ENCODE measurements around the gene SERPINB6.

DNA sequence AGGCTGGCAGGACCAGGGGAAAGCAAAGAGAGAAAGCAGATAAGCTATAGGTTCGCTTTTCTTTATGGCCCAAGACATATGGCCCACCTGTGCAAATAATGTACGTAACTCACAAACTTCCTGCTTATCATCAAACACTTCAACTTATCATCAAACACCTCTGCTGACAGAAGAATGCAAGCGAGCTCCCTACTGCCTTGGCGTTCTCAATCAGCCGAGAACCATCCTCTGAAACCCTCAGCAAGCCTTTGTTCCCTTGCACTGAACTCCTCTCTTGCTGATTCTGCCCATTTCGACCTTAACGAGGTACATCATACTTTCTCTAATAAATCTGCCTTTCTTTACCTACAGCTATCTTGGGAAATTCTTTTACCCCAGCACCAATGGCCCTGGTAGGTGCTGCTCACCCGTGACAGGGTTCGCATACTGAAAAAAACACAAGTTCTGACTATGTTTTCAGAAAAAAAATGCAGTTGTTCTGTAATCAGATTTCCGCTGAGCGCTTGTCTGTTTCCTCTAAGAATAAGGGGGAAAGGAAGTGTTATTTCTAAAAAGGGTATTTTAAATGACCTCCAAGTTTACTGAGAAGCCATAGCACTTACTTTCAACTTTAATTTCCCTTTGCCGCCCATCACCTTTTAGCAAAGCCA lies 28.3 kb downstream of the SERPINB6 start:
- TF ChIP-seq, protein P1, sequence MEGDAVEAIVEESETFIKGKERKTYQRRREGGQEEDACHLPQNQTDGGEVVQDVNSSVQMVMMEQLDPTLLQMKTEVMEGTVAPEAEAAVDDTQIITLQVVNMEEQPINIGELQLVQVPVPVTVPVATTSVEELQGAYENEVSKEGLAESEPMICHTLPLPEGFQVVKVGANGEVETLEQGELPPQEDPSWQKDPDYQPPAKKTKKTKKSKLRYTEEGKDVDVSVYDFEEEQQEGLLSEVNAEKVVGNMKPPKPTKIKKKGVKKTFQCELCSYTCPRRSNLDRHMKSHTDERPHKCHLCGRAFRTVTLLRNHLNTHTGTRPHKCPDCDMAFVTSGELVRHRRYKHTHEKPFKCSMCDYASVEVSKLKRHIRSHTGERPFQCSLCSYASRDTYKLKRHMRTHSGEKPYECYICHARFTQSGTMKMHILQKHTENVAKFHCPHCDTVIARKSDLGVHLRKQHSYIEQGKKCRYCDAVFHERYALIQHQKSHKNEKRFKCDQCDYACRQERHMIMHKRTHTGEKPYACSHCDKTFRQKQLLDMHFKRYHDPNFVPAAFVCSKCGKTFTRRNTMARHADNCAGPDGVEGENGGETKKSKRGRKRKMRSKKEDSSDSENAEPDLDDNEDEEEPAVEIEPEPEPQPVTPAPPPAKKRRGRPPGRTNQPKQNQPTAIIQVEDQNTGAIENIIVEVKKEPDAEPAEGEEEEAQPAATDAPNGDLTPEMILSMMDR (IDR thresholded peaks at IDR 0.05; ENCODE audit: low read length), result no peak
- TF ChIP-seq EZH2 (IDR thresholded peaks at IDR 0.05; ENCODE audit: borderline replicate concordance, low read length), result no peak
